ENCODE measurements around the gene RSPH6A.
A peak's percentile ranks its signal among the peaks of the same experiment; 100 is the strongest.

RSPH6A gene

GRCh38 chr19:45824531-45825262 is 9.6 kb upstream of the RSPH6A start:
- no peak for DNase-seq

- no peak for DNase-seq
These were observed 8.9 kb upstream of the RSPH6A start for GRCh38 chr19:45824041-45824471.

- DNase-seq: no peak
These were observed 8.1 kb upstream of the RSPH6A start for GRCh38 chr19:45823182-45823581.

- DNase-seq: no peak
These were observed 7.6 kb upstream of the RSPH6A start for GRCh38 chr19:45822716-45823115.

GRCh38 chr19:45821570-45821969 is 6.5 kb upstream of the RSPH6A start:
- no peak for DNase-seq

- DNase-seq: no peak
These were observed 6.0 kb upstream of the RSPH6A start for GRCh38 chr19:45821103-45821521.

GRCh38 chr19:45820413-45821102 is 5.5 kb upstream of the RSPH6A start:
- DNase-seq: no peak

GRCh38 chr19:45819769-45820168 is 4.7 kb upstream of the RSPH6A start:
- DNase-seq: no peak

- DNase-seq: no peak
These were observed 2.7 kb upstream of the RSPH6A start for GRCh38 chr19:45817725-45818301.

- peak; percentile 95 to 97 for DNase-seq
These were observed 2.1 kb upstream of the RSPH6A start for GRCh38 chr19:45817010-45817724.

- DNase-seq: no peak
These were observed 1.3 kb upstream of the RSPH6A start for GRCh38 chr19:45816236-45817009.

GRCh38 chr19:45815481-45816216 is 541 bp upstream of the RSPH6A start:
- DNase-seq: peak; percentile 73 to 78

GRCh38 chr19:45814166-45814780 is 835 bp downstream of the RSPH6A start:
- no peak for DNase-seq

- DNase-seq: no peak
These were observed 2.8 kb downstream of the RSPH6A start for GRCh38 chr19:45812297-45812696.

- DNase-seq: no peak
These were observed 5.4 kb downstream of the RSPH6A start for GRCh38 chr19:45809643-45810159.

- no peak for DNase-seq
These were observed 9.4 kb downstream of the RSPH6A start for GRCh38 chr19:45805719-45806118.

GRCh38 chr19:45804959-45805230 is 10.2 kb downstream of the RSPH6A start:
- DNase-seq: no peak

- no peak for DNase-seq
These were observed 10.8 kb downstream of the RSPH6A start for GRCh38 chr19:45804140-45804958.

- DNase-seq: no peak
These were observed 13.4 kb downstream of the RSPH6A start for GRCh38 chr19:45801603-45802175.

GRCh38 chr19:45800070-45800553 is 15.0 kb downstream of the RSPH6A start:
- no peak for DNase-seq
